ENCODE measurements around the gene ST3GAL4. TPM values are rescaled to one million over a fixed set of nuclear protein-coding genes. Genes with fewer than 3 reads are reported as not detected.

The ST3GAL4 gene
- total and polyA plus RNA-seq, 10 of the 15 experiments (the other 5 are each of a cell fraction or from before 2014, with no cell fraction given): 3.8 to 8.1 (median 6.5) TPM; not detected in 2

- SMC1A ChIA-PET (ENCODE audit: uncharacterized antibody, unreplicated experiment): interaction anchor here (1.7 kb wide), 1 partner anchor 115 kb away, joined by 5 read pairs; no protein-coding TSS in a partner anchor
- no peak for DNase-seq (ENCODE audit: low read depth, low spot score)
- no peaks in the 10 kb centered on the region for H3K79me2 ChIP-seq (ENCODE audit: control insufficient read depth, insufficient read depth, low read length)
- peak; percentile 52 for FAIRE-seq
- no peak overlapping the region for H3K4me3 ChIP-seq
- no peaks in the 10 kb centered on the region; the same call in 2 of the 3 replicates for H3K9me3 ChIP-seq (replicated peaks; ENCODE audit: control insufficient read depth, insufficient read depth, low read length)
- peaks cover 10% of the 10 kb centered on the region for H3K4me1 ChIP-seq (ENCODE audit: control insufficient read depth, insufficient read depth, low read length)
- no peak for TF ChIP-seq PAX5 (IDR thresholded peaks at IDR 0.05; ENCODE audit: borderline replicate concordance, low read depth, low read length)
- TF ChIP-seq ZBTB11 (CRISPR knock-in tag; IDR thresholded peaks at IDR 0.05): no peak
- TF ChIP-seq BRCA1 (IDR thresholded peaks at IDR 0.05; ENCODE audit: low read depth, low read length): no peak
- no peak overlapping the region for H3K27ac ChIP-seq (ENCODE audit: control insufficient read depth, insufficient read depth)
- no peak overlapping the region for H3K4me2 ChIP-seq (ENCODE audit: control insufficient read depth, insufficient read depth)
- 29% methylated on average over 3 of the region's 3 CpGs for WGBS (ENCODE audit: insufficient coverage, insufficient replicate concordance, low lambda C conversion rate, missing lambda C conversion rate)
- BruUV-seq (replicated peaks): no TSS peak
- CTCF ChIA-PET: interaction anchor here (6.6 kb wide), 1 partner anchor 54 kb away, joined by 23 read pairs; no protein-coding TSS in a partner anchor
- no peaks in the 10 kb centered on the region for H4K20me1 ChIP-seq (ENCODE audit: control insufficient read depth, insufficient read depth)
- no peaks in the 10 kb centered on the region for H3K27me3 ChIP-seq (replicated peaks in 1 of 2; ENCODE audit: control insufficient read depth in 2 of 2, insufficient read depth in 2 of 2, low read length in 1 of 2)
- ATAC-seq: no peak
- intact Hi-C loops (cut with micrococcal nuclease; ENCODE audit: unreplicated experiment): loop anchor here (2.0 kb wide), 1 partner anchor 29 kb away; no protein-coding TSS in a partner anchor
- H3K9ac ChIP-seq (ENCODE audit: control insufficient read depth, insufficient read depth, low read length): no peak overlapping the region
- H3K36me3 ChIP-seq (ENCODE audit: control insufficient read depth in 2 of 2, insufficient read depth in 2 of 2, low read length in 1 of 2): no peaks in the 10 kb centered on the region
- H2AFZ ChIP-seq (ENCODE audit: control insufficient read depth, low read depth, low read length): no peak overlapping the region
- RAD21 ChIA-PET (ENCODE audit: unreplicated experiment): no interaction called here
- POLR2A ChIA-PET: no interaction called here
- in situ Hi-C loops (cut with MboI): no loop called here
Measured at GRCh38 chr11:126426106-126426505, 70.6 kb downstream of the ST3GAL4 start.

Measured in GM12878 (cell line).